GM12892 (cell line): ENCODE measurements around the gene ITIH1.

Experiments
- POLR2A ChIP-seq: IDR thresholded peaks from 2 replicates; pipeline ENCODE4 v1.6.1; 2011; ENCODE audit warnings: low read depth, low read length, control low read depth
- POLR2AphosphoS5 ChIP-seq: IDR thresholded peaks from 2 replicates; pipeline ENCODE4 v1.6.1; 2011; ENCODE audit warnings: low read depth, low read length, control low read depth
- TAF1 ChIP-seq: IDR thresholded peaks from 2 replicates; pipeline ENCODE4 v1.6.1; 2011; ENCODE audit warnings: low read depth, mild to moderate bottlenecking, control low read depth, low read length, borderline replicate concordance

GRCh38 chr3:52777959-52778805 lies 783 bp downstream of the ITIH1 start:
- TF ChIP-seq POLR2A: no peak
- TF ChIP-seq POLR2AphosphoS5: no peak
- TF ChIP-seq TAF1: no peak
